Smooth muscle cell of the brain vasculature (primary cell): ENCODE measurements around the gene INSM1.
"Not testable (repeated sequence)": the region's sequence is repeated elsewhere in the genome, so short reads cannot be mapped to it uniquely, and the experiment has no call there.

Experiments used
- DNase-seq: peaks from one replicate; pipeline ENCODE4 v3.0.0-alpha.2; 2012; ENCODE audit warnings: low read depth, low spot score

INSM1 gene, protein sequence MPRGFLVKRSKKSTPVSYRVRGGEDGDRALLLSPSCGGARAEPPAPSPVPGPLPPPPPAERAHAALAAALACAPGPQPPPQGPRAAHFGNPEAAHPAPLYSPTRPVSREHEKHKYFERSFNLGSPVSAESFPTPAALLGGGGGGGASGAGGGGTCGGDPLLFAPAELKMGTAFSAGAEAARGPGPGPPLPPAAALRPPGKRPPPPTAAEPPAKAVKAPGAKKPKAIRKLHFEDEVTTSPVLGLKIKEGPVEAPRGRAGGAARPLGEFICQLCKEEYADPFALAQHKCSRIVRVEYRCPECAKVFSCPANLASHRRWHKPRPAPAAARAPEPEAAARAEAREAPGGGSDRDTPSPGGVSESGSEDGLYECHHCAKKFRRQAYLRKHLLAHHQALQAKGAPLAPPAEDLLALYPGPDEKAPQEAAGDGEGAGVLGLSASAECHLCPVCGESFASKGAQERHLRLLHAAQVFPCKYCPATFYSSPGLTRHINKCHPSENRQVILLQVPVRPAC

DNA sequence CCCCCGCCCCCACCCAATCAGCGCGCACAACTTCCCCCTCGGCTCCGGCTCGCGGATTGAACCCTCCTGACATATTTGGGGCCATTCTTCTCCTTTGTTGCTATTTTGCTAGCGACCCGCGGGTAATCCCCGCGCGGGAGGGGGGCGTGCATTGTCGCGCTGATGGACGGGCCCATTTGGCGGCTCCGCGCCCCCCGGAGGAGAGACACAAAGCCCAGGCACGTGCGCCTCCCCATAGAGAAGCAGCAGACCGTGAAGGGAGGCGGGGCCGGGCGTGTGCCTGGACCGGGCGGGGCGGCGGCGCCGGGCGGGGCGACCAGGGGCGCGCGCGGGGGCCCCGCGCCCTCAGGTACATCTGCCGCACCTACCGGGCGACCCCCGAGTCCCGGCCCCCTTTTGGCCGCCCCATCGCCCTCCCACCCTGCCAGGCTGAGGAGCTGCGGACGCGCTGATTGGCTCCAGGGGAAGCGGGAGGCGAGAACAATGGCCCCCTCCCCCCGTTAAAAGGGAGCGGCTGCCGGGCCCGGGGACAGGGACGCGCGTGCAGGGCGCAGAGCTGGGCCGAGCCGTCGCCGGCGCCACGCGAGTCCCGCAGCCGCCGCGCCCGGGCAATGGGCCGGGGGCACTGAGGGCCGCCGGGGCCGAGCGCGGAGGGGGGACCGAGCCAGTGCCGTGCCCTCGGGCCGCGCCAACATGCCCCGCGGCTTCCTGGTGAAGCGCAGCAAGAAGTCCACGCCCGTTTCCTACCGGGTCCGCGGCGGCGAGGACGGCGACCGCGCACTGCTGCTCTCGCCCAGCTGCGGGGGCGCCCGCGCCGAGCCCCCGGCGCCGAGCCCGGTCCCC, at the start of gene INSM1:
TSS of gene INSM1 (plus strand) at position 530 of the 843 bp plus-strand sequence. CDS start at position 694, 164 bp downstream.
- DNase-seq, result no peak

DNA sequence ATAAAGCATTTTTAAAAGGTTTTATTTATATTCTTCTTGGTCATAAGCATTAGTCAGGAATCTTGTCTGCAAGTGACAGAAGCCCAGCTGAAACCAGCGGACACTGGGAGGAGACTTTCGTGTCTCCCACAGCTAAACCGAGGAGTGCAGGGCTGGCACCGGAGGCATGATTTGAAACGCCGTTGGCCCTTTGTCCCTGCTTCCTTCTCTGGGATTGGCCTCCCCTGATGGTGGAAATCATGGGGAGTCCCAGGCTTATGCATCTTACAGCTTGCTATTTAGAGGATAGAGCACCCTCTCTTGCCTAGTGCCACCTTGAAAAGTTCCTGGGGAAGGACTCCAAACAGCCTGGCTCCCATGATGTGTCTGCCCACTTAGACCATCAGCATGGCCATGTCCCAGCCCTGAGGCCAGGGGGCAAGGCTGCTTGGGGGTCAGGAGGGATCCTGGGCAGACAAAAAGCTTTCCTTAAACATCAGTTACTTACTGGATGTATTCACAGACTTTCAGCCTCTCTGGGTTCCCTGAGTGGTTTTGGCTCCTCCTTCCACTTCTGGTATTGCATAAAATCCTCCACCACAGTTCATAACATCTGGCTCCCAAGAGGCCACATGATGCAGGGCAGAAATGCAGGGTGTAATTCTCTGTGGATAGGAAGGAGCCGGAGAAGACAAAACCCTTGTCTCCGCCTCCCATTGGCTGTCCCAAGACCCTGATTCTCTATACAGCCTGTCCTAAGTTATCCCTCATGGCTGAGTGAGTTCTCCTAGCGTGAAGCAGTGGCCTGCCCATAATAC, 49.3 kb upstream of the INSM1 start:
- no peak for DNase-seq

DNA sequence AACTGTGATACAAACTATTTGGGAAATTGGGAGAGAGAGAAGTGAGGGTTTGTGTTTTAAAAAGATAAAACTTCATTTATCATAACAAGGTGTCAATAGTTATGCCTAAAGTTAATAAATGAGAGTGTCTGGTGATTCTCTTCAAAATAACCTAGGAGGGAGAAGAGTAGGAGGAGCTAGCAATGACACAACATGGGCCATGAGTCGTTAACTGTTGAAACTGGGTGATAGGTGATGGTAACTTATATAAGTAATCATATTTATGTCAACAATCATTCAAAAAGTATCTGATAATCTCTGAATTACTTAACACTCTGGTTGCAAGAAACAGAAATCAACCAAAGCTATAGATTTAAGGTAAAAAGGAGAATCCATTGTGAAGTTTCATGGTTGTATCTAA, 46.8 kb upstream of the INSM1 start:
- DNase-seq, result no peak

DNA sequence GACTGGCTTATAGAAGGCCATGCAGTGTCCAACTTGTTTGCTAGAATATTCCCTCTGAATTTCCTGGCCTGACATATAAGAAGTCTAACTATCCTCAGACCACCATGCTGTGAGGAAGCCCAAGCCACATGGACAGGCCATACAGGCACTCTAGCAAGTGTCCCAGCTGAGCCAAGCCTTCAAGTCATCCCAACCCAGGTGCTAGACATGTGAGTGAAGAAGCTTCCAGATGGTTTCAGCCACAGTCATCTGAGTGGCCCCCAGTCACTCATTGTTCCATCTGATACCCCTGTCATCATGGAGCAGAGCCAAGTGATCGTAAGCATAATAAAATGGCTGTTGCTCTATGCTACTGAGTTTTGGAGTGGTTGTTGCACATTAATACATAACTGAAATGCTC, 46.0 kb upstream of the INSM1 start:
- no peak for DNase-seq

DNA sequence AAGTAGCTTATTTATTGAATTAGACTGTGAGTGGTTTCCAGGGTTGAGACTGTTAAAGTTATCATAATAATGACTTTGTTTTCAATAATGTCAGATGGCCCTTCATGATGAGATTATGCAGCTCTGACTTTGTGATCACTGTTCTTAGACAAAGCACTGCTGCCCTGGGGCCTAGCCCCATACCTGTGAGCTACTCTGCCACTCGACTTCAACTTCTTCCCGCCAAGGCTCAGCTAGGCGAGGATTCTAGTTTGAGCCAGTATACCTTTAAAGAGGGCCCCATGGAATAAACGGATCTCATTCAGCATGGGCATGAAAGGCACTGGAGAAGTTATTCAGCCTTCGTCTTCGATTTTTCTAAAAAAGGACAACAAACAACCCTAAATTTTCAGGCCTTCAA, 45.0 kb upstream of the INSM1 start:
- no peak for DNase-seq

DNA sequence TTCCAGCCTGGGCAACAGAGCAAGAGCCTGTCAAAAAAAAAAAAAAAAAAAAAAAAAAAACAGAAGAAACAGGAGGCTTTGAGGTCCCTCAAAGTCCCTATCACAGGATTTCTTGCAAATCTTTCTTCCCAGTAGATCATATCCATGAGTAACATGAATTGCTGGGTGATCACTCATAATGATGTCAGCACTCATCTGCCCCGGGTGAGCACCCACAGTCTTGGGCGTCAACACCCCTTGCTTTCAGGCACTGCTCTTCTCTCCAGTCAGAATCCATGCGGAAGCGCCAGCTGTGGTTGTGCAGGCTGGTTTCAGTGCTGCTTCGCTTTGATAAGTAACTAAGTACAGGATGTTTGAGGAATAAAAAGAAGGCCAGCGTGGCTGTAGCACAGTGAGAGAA, 40.2 kb upstream of the INSM1 start:
- no peak for DNase-seq

DNA sequence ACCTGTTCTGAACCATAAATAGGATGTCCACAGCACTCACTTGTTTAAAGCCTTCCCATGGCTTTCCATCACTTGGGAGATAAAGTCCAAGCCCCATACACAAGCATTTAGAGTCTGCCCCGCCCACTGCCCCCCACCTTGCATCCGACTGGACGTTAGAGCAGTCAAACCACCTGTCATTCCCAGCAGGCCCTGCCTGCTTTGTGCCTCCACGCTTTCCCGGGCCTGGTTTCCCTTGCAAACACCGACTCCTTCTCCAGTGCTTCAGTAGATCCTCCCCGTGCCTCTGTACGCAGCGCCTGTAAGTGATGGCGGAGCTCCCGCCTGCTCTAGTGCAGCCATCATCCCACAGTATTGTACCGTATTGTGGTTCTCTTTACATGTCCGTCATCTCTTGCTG, 38.3 kb upstream of the INSM1 start:
- DNase-seq, result no peak

DNA sequence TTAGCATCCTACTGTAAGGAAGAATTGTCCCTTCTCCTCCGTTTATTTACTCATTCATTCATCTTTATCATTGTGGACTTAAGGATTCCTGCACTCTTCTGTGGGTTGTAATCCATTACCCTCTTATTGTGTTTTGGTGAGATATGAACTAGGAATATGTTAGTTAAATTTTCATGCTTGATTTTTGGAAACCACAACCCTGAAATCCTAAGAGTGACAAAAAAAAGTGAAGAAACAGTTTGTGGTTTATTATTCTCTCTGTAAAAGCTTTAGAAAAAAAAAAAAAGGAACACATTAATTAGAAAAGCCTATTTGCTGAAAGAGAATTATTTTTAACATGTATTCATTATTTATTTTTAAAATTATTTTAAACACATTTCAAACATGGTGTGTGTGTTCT, 36.7 kb upstream of the INSM1 start:
- DNase-seq, result no peak

DNA sequence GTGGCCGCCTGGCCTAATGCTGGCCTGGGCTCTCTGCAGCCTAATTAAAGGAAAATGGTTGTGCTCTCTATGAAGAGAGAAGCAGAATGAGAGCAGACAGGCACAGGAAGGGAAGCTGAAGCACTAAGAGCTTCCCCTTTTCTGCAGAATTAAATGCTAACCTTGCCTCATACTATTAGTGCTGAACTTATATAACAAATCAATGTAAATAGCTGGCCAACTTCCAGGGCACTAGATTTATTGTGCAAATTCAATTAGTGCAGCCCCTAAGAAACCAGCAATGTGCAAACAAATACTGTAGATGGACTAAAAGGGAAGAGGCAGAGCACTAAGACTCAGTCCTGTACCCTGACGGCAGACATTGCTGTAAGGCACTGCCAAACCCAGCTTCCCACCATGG, 36.1 kb upstream of the INSM1 start:
- no peak for DNase-seq

DNA sequence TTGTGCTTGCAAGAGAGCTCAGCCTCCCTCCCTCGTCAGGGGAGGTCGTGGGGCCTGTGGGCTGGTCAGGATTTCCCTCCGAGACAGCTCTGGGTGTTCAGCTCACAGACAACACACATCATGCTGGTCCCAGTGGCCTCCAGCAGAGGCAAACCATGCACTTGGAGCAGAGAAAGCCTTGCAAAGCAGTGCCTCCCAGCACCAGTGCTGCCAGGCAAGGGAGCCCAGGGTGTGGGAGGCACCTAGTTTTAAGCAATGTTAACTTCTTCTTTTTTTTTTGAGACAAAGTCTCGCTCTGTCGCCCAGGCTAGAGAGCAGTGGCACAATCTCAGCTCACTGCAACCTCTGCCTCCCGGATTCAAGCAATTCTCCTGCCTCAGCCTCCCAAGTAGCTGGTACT, 34.0 kb upstream of the INSM1 start:
- DNase-seq, result no peak

DNA sequence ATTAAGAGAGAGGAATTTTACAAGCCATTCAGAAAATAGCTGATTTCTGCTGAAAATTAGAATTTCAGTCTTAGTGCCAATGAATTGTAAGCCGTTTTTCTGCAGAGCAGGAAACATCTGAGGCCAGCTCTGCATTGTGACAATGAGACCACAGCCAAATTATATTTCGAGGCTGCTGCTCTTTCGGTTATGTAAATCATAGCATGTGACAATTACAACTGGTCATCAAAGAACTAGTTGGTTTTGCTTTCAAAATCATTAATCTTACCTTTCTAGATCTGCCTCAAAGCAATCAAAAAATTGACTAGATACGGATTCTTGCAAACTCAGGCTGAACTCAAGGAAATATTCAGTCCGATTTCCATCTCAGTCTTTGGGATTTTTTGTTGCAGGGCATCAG, 33.4 kb upstream of the INSM1 start:
- DNase-seq, result no peak

DNA sequence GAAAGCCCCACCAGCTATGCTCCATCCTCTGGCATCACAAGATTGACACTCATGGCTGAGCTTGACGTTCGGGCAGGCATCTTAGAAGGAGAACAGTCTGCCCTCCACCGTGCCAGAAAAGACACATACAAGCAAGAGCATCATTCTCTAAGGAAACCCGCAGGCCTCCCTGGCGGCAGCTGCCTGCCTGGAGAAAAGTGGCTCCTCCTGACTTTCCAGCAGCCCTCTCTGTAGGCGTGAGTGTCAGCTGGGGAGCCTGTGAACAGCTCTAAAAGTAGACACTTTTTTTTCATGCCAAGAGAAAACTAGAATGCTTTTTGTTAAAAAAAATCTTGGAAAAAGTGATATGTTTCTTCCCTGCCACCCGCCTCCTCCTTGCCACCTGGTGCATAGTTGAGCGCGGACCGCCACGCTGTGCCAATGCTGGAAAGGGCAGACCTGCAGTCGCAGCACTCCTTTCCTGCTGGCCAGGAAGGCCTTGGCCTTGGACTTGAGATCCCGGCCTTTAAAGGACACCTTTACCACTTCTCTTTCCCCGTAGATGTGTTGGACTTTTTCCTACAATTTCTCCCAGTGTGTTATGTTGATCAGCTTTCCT, 29.7 kb upstream of the INSM1 start:
- DNase-seq, result no peak

DNA sequence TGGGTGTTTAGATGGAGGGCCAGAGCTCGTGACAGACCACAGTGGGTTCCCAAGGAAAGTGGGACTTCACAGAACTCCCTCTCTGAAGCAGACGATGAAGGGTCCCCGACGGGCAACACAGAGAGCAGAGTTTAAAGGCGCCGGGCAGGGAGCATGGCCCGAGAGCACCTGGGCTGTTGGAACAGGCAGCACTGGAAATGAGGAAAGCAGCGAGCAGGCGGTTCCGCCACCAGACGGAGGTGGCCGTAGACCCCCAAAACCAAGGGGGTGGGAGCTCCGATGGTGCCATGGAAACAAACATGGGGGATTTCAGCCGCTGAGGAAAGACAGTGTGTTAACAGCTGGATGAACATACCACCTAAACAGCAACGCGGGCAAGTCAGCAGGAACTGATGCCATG, 27.5 kb upstream of the INSM1 start:
- DNase-seq, result no peak

DNA sequence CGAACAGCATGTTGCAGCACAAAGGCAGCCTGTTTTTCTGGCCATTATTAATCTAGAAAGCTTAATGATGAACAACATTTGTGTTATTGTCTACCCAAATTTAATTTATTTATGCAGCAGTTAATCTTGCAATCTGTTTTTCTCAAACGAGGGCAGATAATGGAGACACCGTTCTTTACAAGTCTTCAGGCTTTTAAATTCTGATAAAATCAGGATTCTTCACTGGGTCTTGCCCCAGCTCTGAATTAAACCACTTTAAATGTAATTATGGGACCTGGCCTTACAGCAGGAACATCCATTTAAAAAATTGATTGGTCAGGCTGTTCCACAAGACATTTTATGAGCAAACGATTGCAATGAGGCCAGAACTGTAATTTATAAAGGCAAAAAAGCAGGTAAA, 26.5 kb upstream of the INSM1 start:
- no peak for DNase-seq

DNA sequence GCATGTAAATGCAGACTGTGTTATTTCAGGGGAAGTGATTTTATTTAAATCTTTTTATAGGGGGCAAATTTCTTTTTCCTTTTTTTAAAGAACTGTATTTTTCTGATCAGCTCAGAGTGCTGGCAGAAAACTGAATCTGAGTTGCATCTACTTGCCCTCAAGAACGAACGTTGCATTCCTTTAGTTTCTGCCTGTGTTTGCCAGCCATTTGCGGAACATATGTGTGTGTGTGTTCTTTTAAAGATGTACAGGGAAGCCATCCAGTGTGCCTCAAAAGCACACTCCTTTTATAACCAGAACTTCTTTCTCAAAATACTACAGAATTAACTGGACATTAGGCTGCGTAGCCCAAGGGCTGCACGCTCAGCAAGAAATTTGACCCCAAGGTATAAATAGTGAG, 25.8 kb upstream of the INSM1 start:
- DNase-seq, result no peak

DNA sequence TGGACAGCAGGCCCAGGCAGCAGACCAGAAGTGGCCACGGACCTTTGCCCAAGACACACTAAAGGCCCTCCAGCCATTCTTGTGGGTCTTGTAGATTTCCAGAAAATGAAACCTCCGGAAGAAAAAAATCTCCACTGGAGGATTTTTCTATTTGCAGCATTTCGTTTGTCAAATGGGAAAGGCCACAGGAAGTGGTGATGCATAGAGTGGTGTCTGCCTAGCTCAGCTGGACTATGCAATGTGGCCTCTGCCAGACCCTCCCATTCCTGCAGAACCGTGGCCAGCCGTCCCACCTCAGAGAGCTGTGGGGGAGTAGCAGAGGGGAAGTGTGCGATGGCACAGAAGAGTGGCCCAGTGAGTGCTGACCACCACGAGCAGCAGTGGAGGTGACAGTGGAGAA, 24.0 kb upstream of the INSM1 start:
- DNase-seq, result no peak

DNA sequence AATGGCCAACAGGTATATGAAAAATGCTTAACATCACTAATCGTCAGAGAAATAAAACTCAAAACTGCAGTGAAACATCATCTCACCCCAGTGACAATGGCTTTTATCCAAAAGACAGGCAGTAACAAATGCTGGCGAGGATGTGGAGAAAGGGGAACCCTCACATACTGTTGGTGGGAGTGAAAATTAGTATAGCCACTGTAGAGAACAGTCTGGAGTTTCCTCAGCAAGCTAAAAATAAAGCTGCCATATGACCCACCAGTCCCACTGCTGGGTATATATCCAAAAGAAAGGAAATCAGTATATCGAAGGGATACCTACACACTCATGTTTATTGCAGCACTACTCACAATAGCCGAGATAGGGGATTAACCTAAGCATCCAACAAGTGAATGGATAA, 23.4 kb upstream of the INSM1 start:
- no peak for DNase-seq

DNA sequence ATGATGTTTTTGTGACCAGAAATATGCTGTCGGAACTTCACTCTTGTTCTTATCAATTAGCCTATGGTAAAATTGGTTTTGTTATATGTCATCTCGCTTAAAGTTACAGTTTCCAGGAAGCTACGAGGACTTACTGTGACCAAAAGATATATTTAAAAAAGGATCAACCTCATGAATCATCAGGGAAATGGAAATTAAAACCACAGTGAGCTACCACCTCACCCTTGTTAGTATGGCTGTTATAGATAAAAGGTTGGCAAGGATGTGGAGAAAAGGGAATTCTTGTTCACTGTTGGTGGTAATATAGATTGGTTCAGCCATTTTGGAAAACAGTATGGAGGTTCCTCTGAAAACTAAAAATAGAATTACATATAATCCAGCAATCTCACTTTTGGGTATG, 14.3 kb upstream of the INSM1 start:
- DNase-seq, result no peak

DNA sequence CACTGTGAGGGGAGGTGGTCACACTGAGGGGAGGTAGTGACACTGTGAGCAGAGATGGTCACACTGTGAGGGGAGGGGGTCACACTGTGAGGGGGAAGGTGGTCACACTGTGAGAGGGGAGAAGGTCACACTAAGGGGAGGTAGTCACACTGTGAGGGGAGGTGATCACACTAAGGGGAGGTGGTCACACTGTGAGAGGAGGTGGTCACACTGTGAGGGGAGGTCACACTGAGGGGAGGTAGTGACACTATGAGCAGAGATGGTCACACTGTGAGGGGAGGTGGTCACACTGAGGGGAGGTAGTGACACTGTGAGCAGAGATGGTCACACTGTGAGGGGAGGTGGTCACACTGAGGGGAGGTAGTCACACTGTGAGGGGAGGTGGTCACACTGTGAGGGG, 12.4 kb upstream of the INSM1 start:
- not testable (repeated sequence) for DNase-seq

DNA sequence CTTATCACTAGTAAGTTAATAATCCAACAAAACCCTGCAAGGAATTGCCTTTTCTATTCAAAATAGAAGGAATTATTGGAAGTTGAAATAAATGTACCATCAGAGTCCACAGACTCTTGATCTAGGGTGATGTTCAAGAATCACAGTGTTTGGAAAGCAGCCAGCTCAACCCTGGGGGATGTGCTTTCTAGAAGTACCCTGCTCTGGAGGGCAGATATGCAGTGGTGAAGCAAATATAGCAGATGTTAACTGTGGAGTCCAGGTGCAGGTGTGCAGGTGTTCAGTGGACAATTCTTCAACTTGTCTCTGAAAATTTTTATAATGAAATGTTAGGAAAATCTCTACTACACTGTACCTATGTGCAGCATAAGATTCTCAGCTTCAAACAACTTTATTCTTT, 9.1 kb upstream of the INSM1 start:
- no peak for DNase-seq

DNA sequence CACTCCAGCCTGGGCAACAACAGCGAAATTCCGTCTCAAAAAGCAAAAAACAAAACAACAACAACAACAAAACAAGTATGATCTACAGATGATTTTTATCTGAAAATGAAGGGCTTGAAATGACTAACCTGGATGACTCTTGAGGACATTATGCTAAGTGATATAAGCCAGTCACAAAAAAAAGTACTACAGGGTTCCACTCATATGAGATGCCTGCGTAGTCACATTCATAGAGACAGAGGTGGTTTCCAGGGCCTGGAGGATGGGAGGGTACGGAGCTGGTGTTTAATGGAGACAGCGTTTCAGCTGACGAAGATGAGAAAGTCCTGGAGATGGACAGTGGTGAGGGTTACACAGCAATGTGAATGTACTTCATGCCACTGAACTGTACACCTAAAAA, 8.3 kb upstream of the INSM1 start:
- DNase-seq, result no peak

DNA sequence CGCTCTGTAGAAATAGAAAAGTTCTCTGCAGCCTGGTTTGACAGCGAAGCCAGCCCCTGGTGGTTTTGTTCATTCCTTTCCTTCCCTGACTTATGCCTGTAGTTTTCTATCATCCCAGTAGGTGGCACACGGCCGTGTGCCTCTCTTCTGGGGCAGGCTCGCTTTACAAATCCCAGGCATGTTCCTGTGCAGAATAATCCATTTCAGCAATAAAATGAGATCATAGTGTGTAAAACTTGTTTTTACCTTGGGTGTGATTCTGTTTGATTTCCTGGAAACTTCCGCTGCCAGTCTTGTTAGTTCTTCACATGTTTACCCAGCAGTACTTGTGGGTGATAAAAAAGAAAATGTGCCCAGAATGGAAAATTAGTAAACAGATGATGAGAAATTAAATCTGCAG, 7.4 kb upstream of the INSM1 start:
- peak; percentile 56 for DNase-seq
